HCT116 (cell line): ENCODE measurements around the gene AGAP1. TPM values are rescaled to one million over a fixed set of nuclear protein-coding genes. Genes with fewer than 3 reads are reported as not detected.

Experiments used
- ATAC-seq: fragments of 200-7000 bp; cut with Tn5 transposase; 2 replicates; pipeline ENCODE4 v1.9.1; 2020; ENCODE audit warnings: mild to moderate bottlenecking, moderate library complexity
- BruUV-seq: library from RNA; stranded (reverse); fragments of 400-500 nt; replicated peaks from 2 replicates; lab custom pipeline; 2021; lab: Mats Ljungman, UMichigan
- CTCF ChIA-PET: fragments of 300-600 bp; sonication (Branson Sonifier 250); formaldehyde crosslinking; loops from one replicate; lab custom pipeline; 2021; ENCODE audit warnings: antibody characterized with exemption; lab: Charles Lee
- POLR2A ChIA-PET: fragments of 300-600, 350-600 bp; sonication (Branson Sonifier 250); formaldehyde crosslinking; loops from one replicate; lab custom pipeline; 2021; ENCODE audit warnings: antibody characterized with exemption; lab: Charles Lee
- RAD21 ChIA-PET, 2 experiments: fragments of 300-600 bp; sonication (Branson Sonifier 250); formaldehyde crosslinking; loops; one replicate each; lab custom pipeline; 2023; ENCODE audit warnings: low total read pairs in 2 of 2; ENCODE audit not compliant: uncharacterized antibody in 2 of 2, unreplicated experiment in 2 of 2, low non-redundant PET in 1 of 2; lab: Charles Lee
- DNase-seq: peaks from one replicate; pipeline ENCODE4 v3.0.0-alpha.2; 2010; ENCODE audit warnings: low read depth, low spot score
- H2AFZ ChIP-seq: fragments of 200-600 bp; shearing (Covaris generic), sonication (generic); 2 replicates; pipeline ENCODE4 v1.6.1; 2017; ENCODE audit warnings: low read depth, mixed run types, mixed read lengths, antibody characterized with exemption, low read length; ENCODE audit not compliant: poor library complexity, severe bottlenecking
- H3K27ac ChIP-seq: 2 replicates; pipeline ENCODE4 v1.5.1; 2012; ENCODE audit warnings: low read depth, low read length
- H3K27me3 ChIP-seq: fragments of 200-600 bp; sonication (generic); 2 replicates; pipeline ENCODE4 v1.6.1; 2016; ENCODE audit warnings: mixed run types, low read length, mixed read lengths; ENCODE audit not compliant: insufficient read depth
- H3K36me3 ChIP-seq, 2 experiments: fragments of 200-500 bp in 1 of 2; fragments of 200-600 bp in 1 of 2; sonication (Bioruptor generic) in 1 of 2; sonication (generic) in 1 of 2; 2 replicates each; pipeline versions ENCODE4 v1.5.1 to v1.6.1; 2014 to 2016; ENCODE audit warnings: low read length in 2 of 2, inconsistent platforms in 1 of 2, mixed read lengths in 1 of 2, mixed run types in 1 of 2; ENCODE audit not compliant: insufficient read depth in 2 of 2, control insufficient read depth in 1 of 2
- H3K4me1 ChIP-seq, 2 experiments: fragments of 200-600 bp in 1 of 2; sonication (generic) in 1 of 2; 2 replicates each; pipeline versions ENCODE4 v1.5.1 to v1.6.1; 2012 to 2017; ENCODE audit warnings: low read length in 2 of 2, inconsistent platforms in 1 of 2, mild to moderate bottlenecking in 1 of 2, mixed read lengths in 1 of 2, mixed run types in 1 of 2, moderate library complexity in 1 of 2; ENCODE audit not compliant: insufficient read depth in 2 of 2, control insufficient read depth in 1 of 2
- H3K4me2 ChIP-seq: fragments of 200-600 bp; sonication (generic); 2 replicates; pipeline ENCODE4 v1.6.1; 2017; ENCODE audit warnings: mixed run types, low read length, mixed read lengths
- H3K4me3 ChIP-seq, 2 experiments: fragments of 200-600 bp in 1 of 2; sonication (generic) in 1 of 2; replicated peaks in 1 of 2; 2 replicates each; pipeline ENCODE4 v1.5.1; 2011 to 2016; ENCODE audit warnings: low read length in 2 of 2, control low read depth in 1 of 2, low read depth in 1 of 2, mild to moderate bottlenecking in 1 of 2, mixed read lengths in 1 of 2, mixed run types in 1 of 2
- H3K79me2 ChIP-seq: fragments of 200-600 bp; sonication (generic); 2 replicates; pipeline ENCODE4 v1.6.1; 2017; ENCODE audit warnings: mild to moderate bottlenecking, mixed run types, low read length, moderate library complexity, mixed read lengths; ENCODE audit not compliant: insufficient read depth
- H3K9ac ChIP-seq: fragments of 200-600 bp; sonication (generic); 2 replicates; pipeline ENCODE4 v1.6.1; 2016; ENCODE audit warnings: low read length, mixed read lengths
- H3K9me2 ChIP-seq: fragments of 200-600 bp; sonication (generic), shearing (Covaris generic); 2 replicates; pipeline ENCODE4 v1.6.1; 2017; ENCODE audit warnings: mixed run types, mild to moderate bottlenecking, moderate library complexity; ENCODE audit not compliant: insufficient read depth
- H3K9me3 ChIP-seq, 2 experiments: fragments of 200-500 bp in 1 of 2; fragments of 200-600 bp in 1 of 2; sonication (Bioruptor generic) in 1 of 2; sonication (generic) in 1 of 2; 2 replicates each; pipeline ENCODE4 v1.6.1; 2014 to 2017; ENCODE audit warnings: low read length in 2 of 2, mixed read lengths in 2 of 2, inconsistent platforms in 1 of 2, low read depth in 1 of 2, mild to moderate bottlenecking in 1 of 2, mixed run types in 1 of 2, moderate library complexity in 1 of 2; ENCODE audit not compliant: control insufficient read depth in 1 of 2, insufficient read depth in 1 of 2
- H4K20me1 ChIP-seq: fragments of 200-600 bp; sonication (generic), shearing (Covaris generic); 2 replicates; pipeline ENCODE4 v1.6.1; 2017; ENCODE audit warnings: mixed run types, mild to moderate bottlenecking, moderate library complexity; ENCODE audit not compliant: insufficient read depth
- CEBPB ChIP-seq: IDR thresholded peaks from 2 replicates; pipeline ENCODE4 v1.6.1; 2012; ENCODE audit warnings: low read depth
- EZH2 ChIP-seq: fragments of 200-600 bp; sonication (generic); IDR thresholded peaks from 2 replicates; pipeline ENCODE4 v1.6.1; 2017; ENCODE audit warnings: antibody characterized with exemption, mixed run types
- EZH2phosphoT487 ChIP-seq: fragments of 200-600 bp; IDR thresholded peaks from 2 replicates; pipeline ENCODE4 v1.6.1; 2018; ENCODE audit warnings: antibody characterized with exemption, borderline replicate concordance
- POLR2AphosphoS5 ChIP-seq: IDR thresholded peaks from 2 replicates; pipeline ENCODE4 v1.6.1; 2011; ENCODE audit warnings: mild to moderate bottlenecking, low read depth, low read length, moderate library complexity
- REST ChIP-seq: IDR thresholded peaks from 2 replicates; pipeline ENCODE4 v1.6.1; 2012; ENCODE audit warnings: low read depth
- SP1 ChIP-seq: IDR thresholded peaks from 2 replicates; pipeline ENCODE4 v1.6.1; 2012; ENCODE audit warnings: low read depth
- ZFX ChIP-seq: fragments of 450-650 bp; IDR thresholded peaks from 2 replicates; pipeline ENCODE4 v1.6.1; 2017
- intact Hi-C: fragments of 100-400 bp; cut with micrococcal nuclease; formaldehyde crosslinking; loops from 2 replicates; pipeline ENCODE4 v1.10.0; 2022
- total RNA-seq: library from RNA; stranded (reverse); gene quantifications from one replicate; pipeline ENCODE4 v1.2.1, GENCODE V29; 2021; ENCODE audit not compliant: unreplicated experiment

Gene AGAP1
- total RNA-seq, 1 experiment from 2014 or later = 43.8 TPM

GRCh38 chr2:235495373-235496238 lies 1.8 kb downstream of the AGAP1 start (continued):
- TF ChIP-seq REST = no peak
- TF ChIP-seq EZH2phosphoT487 = no peak
- TF ChIP-seq SP1 = no peak
- TF ChIP-seq ZFX = no peak
- TF ChIP-seq CEBPB = no peak

DNA sequence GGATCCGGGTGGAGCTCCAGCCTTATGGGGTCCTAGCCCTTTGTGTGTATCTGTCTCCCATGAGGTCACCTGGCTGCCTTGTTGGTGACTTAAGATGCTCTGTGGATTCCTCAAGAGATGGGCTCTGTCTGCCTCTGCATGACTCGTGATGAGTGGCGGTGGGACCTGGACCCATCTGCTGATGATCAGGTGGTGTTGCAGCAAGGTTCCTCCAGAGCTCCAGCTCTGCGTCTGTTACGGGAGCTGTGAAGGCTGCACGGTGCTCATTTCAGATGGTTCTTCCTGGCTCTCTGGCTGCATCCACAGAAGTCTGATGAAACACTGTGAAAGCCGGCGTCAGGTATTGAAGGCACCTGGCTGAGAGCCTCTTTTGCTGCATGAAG lies 2.4 kb downstream of the AGAP1 start:
- no peak for TF ChIP-seq EZH2
- 0 out of 2 replicates have a peak, but pooled peaks have one; percentile 22 for TF ChIP-seq POLR2AphosphoS5
- RAD21 ChIA-PET = no interaction called here
- Histone ChIP-seq H3K27ac (no peak overlapping the region; the same call in 1 of the 2 replicates), H3K4me1 (peaks cover 26 to 58% of the 10 kb centered on the region in 2 experiments), H3K27me3 (no peaks in the 10 kb centered on the region), H2AFZ (no peak overlapping the region), H3K4me2 (peak overlapping the region; percentile 85), H3K79me2 (peaks cover 67% of the 10 kb centered on the region), H3K36me3 (no peaks in the 10 kb centered on the region), H3K4me3 (peak overlapping the region; percentile 72 to 83), H3K9me3 (no peaks in the 10 kb centered on the region), H3K9me2 (no peaks in the 10 kb centered on the region), H3K9ac (peak overlapping the region; percentile 78), H4K20me1 (peaks cover 23% of the 10 kb centered on the region; the same call in 1 of the 2 replicates)
- no peak for DNase-seq
- CTCF ChIA-PET = interaction anchor here (1.0 kb wide), 1 partner anchor 55 kb away, joined by 3 read pairs; no protein-coding TSS in a partner anchor
- no TSS peak for BruUV-seq
- no peak for ATAC-seq
- intact Hi-C loops = no loop called here
- POLR2A ChIA-PET = no interaction called here
